ENCODE measurements around the gene TUT4.

TUT4 gene

GRCh38 chr1:52504720-52505119, 48.2 kb downstream of the TUT4 start:
- H4K20me1 ChIP-seq (ENCODE audit: low read depth, low read length): 0 out of 2 replicates have a peak, but pooled peaks cover 4% of the 10 kb centered on the region
- no peaks in the 10 kb centered on the region for H3K9me2 ChIP-seq (replicated peaks; ENCODE audit: insufficient read depth, low read length)
- H3K36me3 ChIP-seq (ENCODE audit: low read length): peaks cover 19% of the 10 kb centered on the region; the same call in 1 of the 2 replicates
- no peaks in the 10 kb centered on the region for H3K9me3 ChIP-seq (ENCODE audit: insufficient read depth, low read length)
- no peak overlapping the region for H3K4me2 ChIP-seq (ENCODE audit: low read depth, low read length, poor library complexity, severe bottlenecking)
- no peak overlapping the region for H3K9ac ChIP-seq (ENCODE audit: low read length)
- TF ChIP-seq CTCF (IDR thresholded peaks at IDR 0.05; ENCODE audit: insufficient read depth, low read length, poor library complexity, severe bottlenecking) (no peak), EZH2phosphoT487 (conservative IDR thresholded peaks at IDR 0.05; ENCODE audit: low read length) (no peak)
- H3K27me3 ChIP-seq (ENCODE audit: low read length): no peaks in the 10 kb centered on the region
- peaks cover 6% of the 10 kb centered on the region; the same call in 1 of the 2 replicates for H3K79me2 ChIP-seq (ENCODE audit: insufficient read depth, low read length)
- no peaks in the 10 kb centered on the region for H3F3A ChIP-seq (ENCODE audit: insufficient read depth)
- H3K27ac ChIP-seq (ENCODE audit: low read depth, low read length): no peak overlapping the region
- no peak overlapping the region for H3K4me3 ChIP-seq (ENCODE audit: insufficient read depth, low read length, poor library complexity, severe bottlenecking)
- H2AFZ ChIP-seq (ENCODE audit: low read depth, low read length, severe bottlenecking): no peak overlapping the region

GRCh38 chr1:52503706-52504105, 49.2 kb downstream of the TUT4 start:
- no peak overlapping the region for H2AFZ ChIP-seq (ENCODE audit: low read depth, low read length, severe bottlenecking)
- no peaks in the 10 kb centered on the region for H3F3A ChIP-seq (ENCODE audit: insufficient read depth)
- H3K9me2 ChIP-seq (replicated peaks; ENCODE audit: insufficient read depth, low read length): no peaks in the 10 kb centered on the region
- no peak overlapping the region for H3K9ac ChIP-seq (ENCODE audit: low read length)
- no peaks in the 10 kb centered on the region for H3K9me3 ChIP-seq (ENCODE audit: insufficient read depth, low read length)
- H3K27me3 ChIP-seq (ENCODE audit: low read length): no peaks in the 10 kb centered on the region
- H3K4me2 ChIP-seq (ENCODE audit: low read depth, low read length, poor library complexity, severe bottlenecking): no peak overlapping the region
- no peak overlapping the region for H3K27ac ChIP-seq (ENCODE audit: low read depth, low read length)
- peaks cover 10% of the 10 kb centered on the region; the same call in 1 of the 2 replicates for H3K79me2 ChIP-seq (ENCODE audit: insufficient read depth, low read length)
- H3K36me3 ChIP-seq (ENCODE audit: low read length): peaks cover 11% of the 10 kb centered on the region; the same call in 1 of the 2 replicates
- TF ChIP-seq EZH2phosphoT487 (conservative IDR thresholded peaks at IDR 0.05; ENCODE audit: low read length) (no peak), CTCF (IDR thresholded peaks at IDR 0.05; ENCODE audit: insufficient read depth, low read length, poor library complexity, severe bottlenecking) (no peak)
- no peak overlapping the region for H3K4me3 ChIP-seq (ENCODE audit: insufficient read depth, low read length, poor library complexity, severe bottlenecking)
- 0 out of 2 replicates have a peak, but pooled peaks cover 4% of the 10 kb centered on the region for H4K20me1 ChIP-seq (ENCODE audit: low read depth, low read length)

GRCh38 chr1:52502789-52503188, 50.1 kb downstream of the TUT4 start:
- no peak overlapping the region for H3K9ac ChIP-seq (ENCODE audit: low read length)
- no peaks in the 10 kb centered on the region for H3K27me3 ChIP-seq (ENCODE audit: low read length)
- H2AFZ ChIP-seq (ENCODE audit: low read depth, low read length, severe bottlenecking): no peak overlapping the region
- H3K4me2 ChIP-seq (ENCODE audit: low read depth, low read length, poor library complexity, severe bottlenecking): no peak overlapping the region
- H4K20me1 ChIP-seq (ENCODE audit: low read depth, low read length): 0 out of 2 replicates have a peak, but pooled peaks cover 4% of the 10 kb centered on the region
- TF ChIP-seq CTCF (IDR thresholded peaks at IDR 0.05; ENCODE audit: insufficient read depth, low read length, poor library complexity, severe bottlenecking): no peak
- no peak for TF ChIP-seq EZH2phosphoT487 (conservative IDR thresholded peaks at IDR 0.05; ENCODE audit: low read length)
- peaks cover 3% of the 10 kb centered on the region; the same call in 1 of the 2 replicates for H3F3A ChIP-seq (ENCODE audit: insufficient read depth)
- H3K27ac ChIP-seq (ENCODE audit: low read depth, low read length): no peak overlapping the region
- H3K79me2 ChIP-seq (ENCODE audit: insufficient read depth, low read length): peaks cover 10% of the 10 kb centered on the region; the same call in 1 of the 2 replicates
- H3K9me3 ChIP-seq (ENCODE audit: insufficient read depth, low read length): no peaks in the 10 kb centered on the region
- peaks cover 11% of the 10 kb centered on the region; the same call in 1 of the 2 replicates for H3K36me3 ChIP-seq (ENCODE audit: low read length)
- H3K9me2 ChIP-seq (replicated peaks; ENCODE audit: insufficient read depth, low read length): no peaks in the 10 kb centered on the region
- H3K4me3 ChIP-seq (ENCODE audit: insufficient read depth, low read length, poor library complexity, severe bottlenecking): no peak overlapping the region

Measured in SU-DHL-6 (cell line).